GM12872 (cell line): ENCODE measurements around the gene BCL2A1.

ENCODE experiments used
- TF ChIP-seq, protein P1 (sequence below): IDR thresholded peaks from 3 replicates; pipeline ENCODE4 v1.5.1; 2011; ENCODE audit warnings: low read depth, mild to moderate bottlenecking, low read length, moderate library complexity; ENCODE audit not compliant: insufficient read depth

BCL2A1 gene

DNA sequence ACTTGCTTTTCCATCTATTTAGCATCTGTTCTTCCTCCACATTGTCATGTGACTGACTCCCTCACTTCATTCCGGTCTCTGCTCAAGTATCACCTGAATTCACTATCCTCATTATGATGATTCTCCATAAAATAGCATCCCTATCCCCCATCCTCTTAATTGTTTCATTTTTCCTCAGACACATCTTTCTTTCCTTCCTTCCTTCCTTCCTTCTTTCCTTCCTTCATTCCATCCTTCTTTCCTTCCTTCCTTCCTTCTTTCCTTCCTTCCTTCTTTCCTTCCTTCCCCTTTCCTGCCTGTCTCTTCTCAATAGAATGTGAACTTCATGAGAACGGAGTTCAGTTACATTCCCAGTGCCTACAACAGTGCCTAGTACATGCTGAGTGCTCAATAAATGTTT, 41.6 kb downstream of the BCL2A1 start:
- TF ChIP-seq, protein P1, sequence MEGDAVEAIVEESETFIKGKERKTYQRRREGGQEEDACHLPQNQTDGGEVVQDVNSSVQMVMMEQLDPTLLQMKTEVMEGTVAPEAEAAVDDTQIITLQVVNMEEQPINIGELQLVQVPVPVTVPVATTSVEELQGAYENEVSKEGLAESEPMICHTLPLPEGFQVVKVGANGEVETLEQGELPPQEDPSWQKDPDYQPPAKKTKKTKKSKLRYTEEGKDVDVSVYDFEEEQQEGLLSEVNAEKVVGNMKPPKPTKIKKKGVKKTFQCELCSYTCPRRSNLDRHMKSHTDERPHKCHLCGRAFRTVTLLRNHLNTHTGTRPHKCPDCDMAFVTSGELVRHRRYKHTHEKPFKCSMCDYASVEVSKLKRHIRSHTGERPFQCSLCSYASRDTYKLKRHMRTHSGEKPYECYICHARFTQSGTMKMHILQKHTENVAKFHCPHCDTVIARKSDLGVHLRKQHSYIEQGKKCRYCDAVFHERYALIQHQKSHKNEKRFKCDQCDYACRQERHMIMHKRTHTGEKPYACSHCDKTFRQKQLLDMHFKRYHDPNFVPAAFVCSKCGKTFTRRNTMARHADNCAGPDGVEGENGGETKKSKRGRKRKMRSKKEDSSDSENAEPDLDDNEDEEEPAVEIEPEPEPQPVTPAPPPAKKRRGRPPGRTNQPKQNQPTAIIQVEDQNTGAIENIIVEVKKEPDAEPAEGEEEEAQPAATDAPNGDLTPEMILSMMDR: no peak

DNA sequence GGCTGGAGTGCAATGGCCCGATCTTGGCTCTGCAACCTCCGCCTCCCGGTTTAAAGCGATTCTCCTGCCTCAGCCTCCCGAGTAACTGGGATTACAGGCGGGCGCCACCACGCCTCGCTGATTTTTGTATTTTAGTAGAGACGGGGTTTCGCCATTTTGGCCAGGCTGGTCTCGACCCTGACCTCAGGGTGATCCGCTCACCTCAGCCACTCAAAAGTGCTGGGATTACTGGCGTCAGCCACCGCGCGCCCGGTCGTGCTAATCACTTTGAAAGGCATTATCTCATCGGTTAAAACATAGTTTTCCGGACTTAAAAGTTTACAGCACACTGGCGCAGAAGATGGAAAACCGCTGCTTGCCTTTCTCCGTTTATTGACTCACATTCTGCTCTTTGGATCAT, 46.6 kb downstream of the BCL2A1 start:
- TF ChIP-seq, protein P1: no peak

DNA sequence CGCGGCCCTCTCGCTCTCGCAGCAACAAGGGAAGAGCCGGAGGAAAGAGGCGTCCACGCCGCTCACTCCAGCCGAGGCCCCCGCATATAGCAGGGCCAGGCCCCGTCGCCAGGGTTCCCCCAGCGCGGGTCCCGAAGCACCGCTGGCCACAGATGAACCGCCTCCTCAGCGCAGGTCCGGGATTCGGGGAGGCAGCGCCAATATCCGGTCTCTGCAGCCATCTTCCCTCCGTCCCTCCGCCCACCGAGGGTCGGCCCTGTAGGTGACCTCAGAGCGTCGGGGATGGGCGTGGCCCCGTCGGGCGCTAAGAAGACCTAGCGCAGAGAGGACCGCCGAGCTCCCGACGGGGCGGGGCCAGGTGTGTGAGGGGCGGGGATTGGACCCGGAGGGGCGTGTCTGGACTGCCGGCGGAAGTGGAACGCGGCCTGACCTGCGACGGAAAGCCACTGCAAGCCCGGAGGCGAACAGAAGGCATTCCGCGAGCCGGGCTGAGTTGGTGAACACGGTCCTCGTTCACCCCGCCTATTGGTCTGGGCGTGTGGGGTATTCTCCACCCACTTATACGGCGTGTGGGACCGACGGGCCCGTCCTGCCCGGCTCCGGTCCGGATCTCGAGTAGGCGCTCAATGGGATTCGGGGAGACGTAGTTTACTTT, 47.4 kb downstream of the BCL2A1 start:
- TF ChIP-seq, protein P1: no peak

DNA sequence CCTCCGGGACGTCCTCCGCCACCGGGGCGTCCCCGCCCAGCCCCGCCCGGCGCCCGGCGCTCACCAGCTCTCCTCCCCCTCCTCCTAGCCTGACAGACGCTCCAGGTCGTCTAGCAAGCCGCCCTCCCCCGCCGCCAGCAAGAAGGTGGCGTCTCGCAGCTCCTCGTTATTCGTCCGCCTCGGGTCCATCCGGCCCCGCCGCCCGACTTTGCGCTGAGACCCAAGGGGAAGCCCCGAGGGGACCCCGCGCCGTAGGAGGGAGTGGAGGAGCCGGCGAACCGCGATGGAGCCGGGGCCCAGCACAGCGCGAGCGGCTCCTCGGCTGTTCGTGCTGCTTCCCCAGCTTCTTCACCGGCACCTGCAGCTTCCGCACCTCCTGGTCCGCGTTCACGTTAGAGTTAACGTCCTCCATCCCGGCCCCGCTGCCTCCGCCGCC, 47.9 kb downstream of the BCL2A1 start:
- TF ChIP-seq, protein P1: no peak

DNA sequence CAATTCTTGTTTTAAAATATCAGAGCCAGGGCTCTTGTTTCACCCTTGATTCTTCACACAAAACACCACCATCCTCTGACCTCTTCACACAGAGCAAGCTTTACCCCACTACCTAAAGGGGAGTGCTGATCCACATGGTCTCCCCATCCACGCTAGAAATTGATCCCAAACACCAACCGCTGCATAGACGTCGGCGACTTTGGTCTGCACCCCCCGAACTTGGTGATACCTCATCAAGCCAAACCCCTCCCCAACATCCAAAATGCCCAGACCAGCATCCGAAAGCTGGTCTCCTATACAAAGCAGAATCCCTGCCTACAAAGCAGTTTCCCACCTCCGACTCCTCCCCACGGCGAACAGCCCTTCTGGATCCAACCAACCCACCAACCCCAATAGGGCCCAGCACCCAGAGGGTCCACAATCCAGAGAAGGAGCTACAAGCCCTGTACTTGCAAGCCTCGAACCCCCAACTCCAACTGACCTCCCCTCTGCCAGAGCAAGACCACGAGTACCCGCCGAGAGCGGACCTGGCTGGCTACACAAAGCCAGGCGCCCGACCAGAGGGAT, 48.4 kb downstream of the BCL2A1 start:
- TF ChIP-seq, protein P1: no peak

DNA sequence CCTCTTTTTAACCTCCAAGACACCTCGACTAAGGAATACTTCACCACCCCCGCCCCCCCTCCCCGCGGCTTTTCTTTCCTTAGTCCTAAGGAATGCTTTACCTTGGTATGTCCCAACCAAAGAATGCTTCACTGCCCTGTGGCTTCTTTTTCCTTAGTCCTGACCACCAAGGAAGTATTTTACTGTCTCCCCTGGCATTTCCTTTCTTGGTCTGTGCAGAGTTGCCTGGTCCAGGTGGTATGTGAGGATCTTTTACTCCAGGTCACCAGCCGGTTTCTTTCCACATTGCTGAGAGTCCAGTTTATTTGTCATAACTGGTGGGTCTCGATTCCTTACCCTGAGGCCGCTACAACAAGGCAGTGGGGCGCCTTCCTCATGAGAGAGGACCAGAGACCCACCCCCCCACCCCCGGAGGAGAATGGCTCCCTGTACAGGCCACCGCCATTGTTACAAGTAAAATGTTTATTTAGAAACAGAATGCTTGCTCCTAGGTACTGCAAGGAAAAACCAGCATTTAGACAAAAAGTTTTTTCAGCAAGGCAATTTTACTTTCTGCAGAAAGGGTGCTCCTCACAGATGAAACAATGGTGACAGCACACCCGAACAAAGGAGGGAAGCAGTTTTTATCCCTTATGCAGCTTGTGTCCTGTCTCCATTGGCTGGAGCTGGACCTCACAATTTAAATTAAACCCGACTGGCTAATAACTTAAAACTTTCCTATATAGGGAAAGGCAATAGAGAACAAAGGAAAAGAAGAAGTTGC, 51.1 kb downstream of the BCL2A1 start:
- TF ChIP-seq, protein P1: no peak

DNA sequence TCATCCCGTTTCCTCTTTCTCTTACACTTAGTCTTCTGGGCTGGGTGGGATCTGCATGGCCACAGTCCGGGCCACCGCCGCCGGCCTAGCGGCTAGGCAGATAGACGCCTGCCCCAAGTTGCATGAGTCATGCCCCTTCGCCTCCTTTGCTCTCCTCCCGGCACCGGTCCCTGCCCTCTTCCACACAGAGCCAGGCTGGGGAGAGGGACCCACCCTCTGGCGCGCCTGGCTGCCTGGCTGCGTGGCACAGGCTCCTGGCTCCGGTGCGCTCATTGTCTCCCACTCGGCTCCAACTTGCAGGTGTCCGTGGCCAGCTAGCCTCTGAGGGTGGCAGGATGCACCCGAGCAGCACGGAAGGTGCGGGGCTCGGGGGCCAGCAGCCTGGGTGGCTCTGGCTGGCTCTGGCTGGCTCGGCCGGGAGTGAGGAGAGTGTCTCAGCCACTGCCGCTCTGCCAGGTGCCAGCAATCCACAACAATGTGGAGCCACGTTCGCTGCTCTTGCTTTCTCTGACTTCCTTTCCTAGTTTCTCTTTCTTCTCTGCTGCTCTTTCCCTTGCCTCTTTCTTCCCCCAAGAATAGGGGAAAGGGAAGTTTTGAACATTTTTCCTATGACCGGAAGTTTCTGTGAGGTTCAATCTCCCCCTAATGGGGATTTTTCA, 51.8 kb downstream of the BCL2A1 start:
- TF ChIP-seq, protein P1: no peak
